Testis (tissue), 3 donors: Measurements from ENCODE around the gene EHF. TPM values are rescaled to one million over a fixed set of nuclear protein-coding genes. Genes with fewer than 3 reads are reported as not detected.
"Not testable (repeated sequence)": the region's sequence is repeated elsewhere in the genome, so short reads cannot be mapped to it uniquely, and the experiment has no call there.

Source experiments
- DNase-seq: peaks from one replicate; pipeline ENCODE4 v3.0.0-alpha.2; 2019
- H3K27ac ChIP-seq, 2 donors: fragments of 200-600 bp; sonication (generic); one replicate each; pipeline ENCODE4 v1.5.1; 2019
- H3K27me3 ChIP-seq: fragments of 200-600 bp; sonication (generic); one replicate; pipeline ENCODE4 v1.5.1; 2019
- H3K36me3 ChIP-seq: fragments of 200-600 bp; sonication (generic); one replicate; pipeline ENCODE4 v1.5.1; 2017; ENCODE audit warnings: low read depth; ENCODE audit errors: missing control alignments
- H3K4me1 ChIP-seq: fragments of 200-600 bp; sonication (generic); one replicate; pipeline ENCODE4 v1.5.1; 2019
- H3K4me3 ChIP-seq, 2 donors: fragments of 200-600 bp; sonication (generic); one replicate each; pipeline ENCODE4 v1.5.1; 2017 to 2019
- H3K9me3 ChIP-seq: fragments of 200-600 bp; sonication (generic); one replicate; pipeline ENCODE4 v1.5.1; 2017
- POLR2A ChIP-seq: fragments of 450-650 bp; IDR thresholded peaks from one replicate; pipeline ENCODE4 v1.6.1; 2017; ENCODE audit warnings: antibody characterized with exemption, mild to moderate bottlenecking, moderate library complexity
- WGBS, 2 donors: methylation state at CpG; one replicate each; pipeline ENCODE4 v1.1.5; 2018; 5-methylcytosine and 5-hydroxymethylcytosine counted together
- intact Hi-C: fragments of 100-400 bp; cut with DNase I; formaldehyde crosslinking; loops from one replicate; pipeline ENCODE4 v1.15.1; 2023; ENCODE audit warnings: low total_unique reads
- polyA plus RNA-seq: library from polyadenylated mRNA; stranded (reverse); fragments of 350-450 nt; fragmentation: Illumina TruSeq; extraction: RNeasy Lipid Tissue Mini Kit (QIAGEN cat#74804); gene quantifications from one replicate; pipeline ENCODE4 v1.2.3, GENCODE V29; 2014; ENCODE audit warnings: low read depth, low replicate concordance; ENCODE audit not compliant: insufficient read depth
- total RNA-seq, 2 donors: library from RNA; depleted of rRNA; stranded (reverse); fragments of >200 nt; gene quantifications; one replicate each; pipeline ENCODE4 v1.2.3, GENCODE V29; 2016
- TF ChIP-seq, protein P1 (sequence below), 3 experiments: fragments of 450-650 bp in 2 of 3; fragments of 200-600 bp in 1 of 3; sonication (generic) in 1 of 3; IDR thresholded peaks; one replicate each; pipeline ENCODE4 v1.5.1; 2016 to 2019; ENCODE audit warnings: antibody characterized with exemption in 3 of 3, mild to moderate bottlenecking in 2 of 3, moderate library complexity in 1 of 3

The EHF gene
- total and polyA plus RNA-seq, 3 donors from 2014 or later, result 0.24 to 3.5 (median 1.1) TPM

GRCh38 chr11:34586488-34587281 lies 34.2 kb upstream of the EHF start:
- 62 to 68% methylated on average over 12 of the region's 12 CpGs for WGBS, 2 donors
- Histone ChIP-seq H3K36me3 (no peaks in the 10 kb centered on the region), H3K4me1 (no peaks in the 10 kb centered on the region), H3K4me3 (no peak overlapping the region), H3K27me3 (no peaks in the 10 kb centered on the region), H3K27ac (no peak overlapping the region), H3K9me3 (no peaks in the 10 kb centered on the region)
- intact Hi-C loops, result no loop called here
- TF ChIP-seq POLR2A, result no peak
- TF ChIP-seq, protein P1, sequence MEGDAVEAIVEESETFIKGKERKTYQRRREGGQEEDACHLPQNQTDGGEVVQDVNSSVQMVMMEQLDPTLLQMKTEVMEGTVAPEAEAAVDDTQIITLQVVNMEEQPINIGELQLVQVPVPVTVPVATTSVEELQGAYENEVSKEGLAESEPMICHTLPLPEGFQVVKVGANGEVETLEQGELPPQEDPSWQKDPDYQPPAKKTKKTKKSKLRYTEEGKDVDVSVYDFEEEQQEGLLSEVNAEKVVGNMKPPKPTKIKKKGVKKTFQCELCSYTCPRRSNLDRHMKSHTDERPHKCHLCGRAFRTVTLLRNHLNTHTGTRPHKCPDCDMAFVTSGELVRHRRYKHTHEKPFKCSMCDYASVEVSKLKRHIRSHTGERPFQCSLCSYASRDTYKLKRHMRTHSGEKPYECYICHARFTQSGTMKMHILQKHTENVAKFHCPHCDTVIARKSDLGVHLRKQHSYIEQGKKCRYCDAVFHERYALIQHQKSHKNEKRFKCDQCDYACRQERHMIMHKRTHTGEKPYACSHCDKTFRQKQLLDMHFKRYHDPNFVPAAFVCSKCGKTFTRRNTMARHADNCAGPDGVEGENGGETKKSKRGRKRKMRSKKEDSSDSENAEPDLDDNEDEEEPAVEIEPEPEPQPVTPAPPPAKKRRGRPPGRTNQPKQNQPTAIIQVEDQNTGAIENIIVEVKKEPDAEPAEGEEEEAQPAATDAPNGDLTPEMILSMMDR (IDR thresholded peaks at IDR 0.05), result no peak
- DNase-seq, result no peak

DNA sequence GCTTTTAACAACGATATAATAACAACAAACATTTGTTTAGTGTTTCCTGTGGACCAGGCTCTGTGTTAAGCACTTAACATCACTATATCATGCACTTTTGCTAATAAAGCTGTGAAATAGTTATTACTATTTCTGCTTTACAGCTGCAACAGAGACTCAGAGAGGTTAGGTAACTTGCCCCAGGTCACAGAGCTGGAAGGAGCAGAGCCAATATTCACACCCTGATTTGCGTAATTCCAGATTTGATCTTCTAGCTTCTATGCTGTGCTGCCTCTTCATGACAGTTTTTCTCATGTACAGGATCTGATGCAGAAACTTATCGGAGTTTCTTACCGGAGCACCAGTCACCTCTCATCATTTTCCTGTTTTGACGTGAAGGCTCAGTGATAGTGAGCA lies 33.6 kb upstream of the EHF start:
- no peaks in the 10 kb centered on the region for H3K36me3 ChIP-seq
- H3K27ac ChIP-seq, result no peak overlapping the region
- intact Hi-C loops, result no loop called here
- H3K4me1 ChIP-seq, result no peaks in the 10 kb centered on the region
- WGBS, 2 donors, result 67 to 87% methylated on average over 5 of the region's 5 CpGs
- no peaks in the 10 kb centered on the region for H3K27me3 ChIP-seq
- no peak for DNase-seq
- no peak overlapping the region for H3K4me3 ChIP-seq
- H3K9me3 ChIP-seq, result no peaks in the 10 kb centered on the region
- TF ChIP-seq, protein P1 (IDR thresholded peaks at IDR 0.05), result no peak
- TF ChIP-seq POLR2A, result no peak

DNA sequence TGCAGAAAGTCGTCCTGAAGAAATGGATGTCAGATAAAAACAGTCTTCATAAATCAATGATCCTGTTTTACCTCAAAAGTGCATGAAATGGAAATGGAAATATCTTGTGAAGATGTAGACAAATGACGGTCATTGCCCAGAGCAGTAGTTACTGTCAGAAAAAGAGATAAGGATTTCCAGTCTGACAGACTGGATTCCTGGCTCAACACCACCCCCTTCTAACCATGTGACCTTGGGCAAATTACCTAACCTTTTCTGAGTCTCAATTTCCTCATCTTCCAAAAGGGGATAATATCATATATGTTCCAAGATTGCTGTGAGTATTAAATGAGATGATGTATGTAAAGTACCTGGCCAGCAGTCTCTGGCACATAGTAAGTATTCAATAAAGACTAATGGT lies 32.9 kb upstream of the EHF start:
- 48 to 57% methylated on average over 2 of the region's 2 CpGs for WGBS, 2 donors
- intact Hi-C loops, result no loop called here
- no peak for DNase-seq

GRCh38 chr11:34588701-34589100 lies 32.2 kb upstream of the EHF start:
- Histone ChIP-seq H3K27me3 (no peaks in the 10 kb centered on the region), H3K4me1 (no peaks in the 10 kb centered on the region), H3K36me3 (no peaks in the 10 kb centered on the region), H3K27ac (no peak overlapping the region), H3K4me3 (no peak overlapping the region), H3K9me3 (no peaks in the 10 kb centered on the region)
- TF ChIP-seq, protein P1 (IDR thresholded peaks at IDR 0.05), result no peak
- no peak for TF ChIP-seq POLR2A
- WGBS, 2 donors, result 83% methylated on average over 4 of the region's 4 CpGs
- no peak for DNase-seq
- intact Hi-C loops, result no loop called here

More for the DNA sequence above, 32.9 kb upstream of the EHF start:
- TF ChIP-seq, protein P1 (IDR thresholded peaks at IDR 0.05), result no peak
- no peak for TF ChIP-seq POLR2A
- Histone ChIP-seq H3K4me3 (no peak overlapping the region), H3K27ac (no peak overlapping the region), H3K9me3 (no peaks in the 10 kb centered on the region), H3K27me3 (no peaks in the 10 kb centered on the region), H3K4me1 (no peaks in the 10 kb centered on the region), H3K36me3 (no peaks in the 10 kb centered on the region)

DNA sequence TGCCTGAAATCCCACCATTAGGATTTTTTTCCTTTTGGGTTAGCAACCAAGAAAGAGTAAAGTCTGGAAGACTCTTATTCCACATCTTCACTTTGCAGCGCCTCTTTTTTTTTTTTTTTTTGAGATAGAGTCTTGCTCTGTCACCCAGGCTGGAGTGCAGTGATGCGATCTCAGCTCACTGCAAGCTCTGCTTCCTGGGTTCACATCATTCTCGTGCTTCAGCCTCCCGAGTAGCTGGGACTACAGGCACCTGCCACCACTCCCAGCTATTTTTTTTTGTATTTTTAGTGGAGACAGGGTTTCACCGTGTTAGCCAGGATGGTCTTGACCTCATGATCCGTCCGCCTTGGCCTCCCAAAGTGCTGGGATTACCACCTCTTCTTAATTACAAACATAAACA lies 31.7 kb upstream of the EHF start:
- H3K4me1 ChIP-seq, H3K9me3 ChIP-seq, intact Hi-C loops, H3K27me3 ChIP-seq, H3K27ac ChIP-seq, DNase-seq, H3K36me3 ChIP-seq, H3K4me3 ChIP-seq: not testable (repeated sequence)
- 80 to 85% methylated on average over 7 of the region's 7 CpGs for WGBS, 2 donors
